NT2/D1 (cell line): ENCODE results near the gene F5.

Source experiments
- YY1 ChIP-seq: IDR thresholded peaks from 2 replicates; pipeline ENCODE4 v1.6.1; 2011; ENCODE audit not compliant: insufficient read length, insufficient read depth
- ZNF274 ChIP-seq: IDR thresholded peaks from 2 replicates; pipeline ENCODE4 v1.6.1; 2011; ENCODE audit warnings: mild to moderate bottlenecking, low read depth, low read length

DNA sequence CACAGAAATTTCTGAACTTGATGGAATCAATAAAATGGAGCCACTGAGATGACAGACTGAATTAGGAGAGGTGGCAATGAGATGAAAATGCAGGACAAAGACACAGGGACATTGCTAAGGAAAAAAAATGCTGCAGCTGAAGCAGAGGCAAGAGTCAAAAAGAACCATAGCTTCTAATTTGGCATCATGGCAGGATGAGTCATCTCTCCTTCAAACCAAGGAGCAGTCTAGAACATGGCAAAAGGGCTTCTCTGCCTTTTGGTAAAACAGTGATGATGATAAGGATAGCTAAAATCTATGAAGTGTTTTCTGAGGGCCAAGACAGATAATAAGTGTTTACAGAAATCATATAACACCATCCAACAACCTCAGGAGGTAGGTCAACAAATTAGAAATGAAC lies 117.3 kb downstream of the F5 start:
- no peak for TF ChIP-seq YY1
- no peak for TF ChIP-seq ZNF274
